H9 (cell line): ENCODE results near the gene CD81. TPM values are rescaled to one million over a fixed set of nuclear protein-coding genes. Genes with fewer than 3 reads are reported as not detected.

Experiments
- DNase-seq: peaks from one replicate; pipeline ENCODE4 v3.0.0-alpha.2; 2017
- H2AFZ ChIP-seq: one replicate; pipeline ENCODE4 v1.6.1; 2013; ENCODE audit warnings: mild to moderate bottlenecking, low read length, control low read depth, moderate library complexity
- H2AK5ac ChIP-seq: 2 replicates; pipeline ENCODE4 v1.6.1; 2013; ENCODE audit warnings: low read length, control low read depth, mixed read lengths; ENCODE audit not compliant: insufficient read length
- H2BK120ac ChIP-seq: one replicate; pipeline ENCODE4 v1.6.1; 2013; ENCODE audit warnings: low read depth, mild to moderate bottlenecking, low read length, control low read depth, inconsistent platforms; ENCODE audit not compliant: poor library complexity, severe bottlenecking
- H2BK12ac ChIP-seq: 2 replicates; pipeline ENCODE4 v1.6.1; 2013; ENCODE audit warnings: low read length, control low read depth, mixed read lengths, low read depth; ENCODE audit not compliant: insufficient read length
- H2BK15ac ChIP-seq: 2 replicates; pipeline ENCODE4 v1.6.1; 2013; ENCODE audit warnings: low read depth, low read length, control low read depth
- H2BK20ac ChIP-seq: one replicate; pipeline ENCODE4 v1.6.1; 2013; ENCODE audit warnings: low read depth, mild to moderate bottlenecking, low read length, control low read depth, inconsistent platforms; ENCODE audit not compliant: poor library complexity, severe bottlenecking
- H2BK5ac ChIP-seq: 2 replicates; pipeline ENCODE4 v1.6.1; 2013; ENCODE audit warnings: low read length, control low read depth, mixed read lengths; ENCODE audit not compliant: insufficient read length
- H3K14ac ChIP-seq: 2 replicates; pipeline ENCODE4 v1.6.1; 2013; ENCODE audit warnings: low read length, control low read depth; ENCODE audit not compliant: insufficient read depth
- H3K18ac ChIP-seq: 2 replicates; pipeline ENCODE4 v1.6.1; 2013; ENCODE audit warnings: low read depth, mild to moderate bottlenecking, mixed read lengths, low read length, control low read depth; ENCODE audit not compliant: insufficient read length
- H3K23ac ChIP-seq: 2 replicates; pipeline ENCODE4 v1.6.1; 2013; ENCODE audit warnings: low read length, control low read depth, mixed read lengths, low read depth; ENCODE audit not compliant: insufficient read length
- H3K23me2 ChIP-seq: 2 replicates; pipeline ENCODE4 v1.6.1; 2013; ENCODE audit warnings: low read depth, mild to moderate bottlenecking, mixed read lengths, low read length, control low read depth; ENCODE audit not compliant: insufficient read length, poor library complexity, severe bottlenecking
- H3K27ac ChIP-seq: 2 replicates; pipeline ENCODE4 v1.5.1; 2013; ENCODE audit warnings: low read length, control low read depth, mixed read lengths, low read depth; ENCODE audit not compliant: insufficient read length
- H3K27me3 ChIP-seq: 2 replicates; pipeline ENCODE4 v1.6.1; 2013; ENCODE audit warnings: low read length, control low read depth, inconsistent platforms; ENCODE audit not compliant: insufficient read depth
- H3K4ac ChIP-seq: 2 replicates; pipeline ENCODE4 v1.6.1; 2013; ENCODE audit warnings: low read depth, mild to moderate bottlenecking, control low read depth, inconsistent platforms, low read length, moderate library complexity
- H3K4me1 ChIP-seq: 2 replicates; pipeline ENCODE4 v1.6.1; 2013; ENCODE audit warnings: low read length, control low read depth, inconsistent platforms; ENCODE audit not compliant: insufficient read depth
- H3K4me2 ChIP-seq: 2 replicates; pipeline ENCODE4 v1.6.1; 2013; ENCODE audit warnings: low read length, control low read depth, mixed read lengths; ENCODE audit not compliant: insufficient read length, insufficient read depth
- H3K56ac ChIP-seq: 2 replicates; pipeline ENCODE4 v1.6.1; 2013; ENCODE audit warnings: low read depth, mild to moderate bottlenecking, mixed read lengths, low read length, control low read depth; ENCODE audit not compliant: insufficient read length
- H3K79me1 ChIP-seq: 2 replicates; pipeline ENCODE4 v1.6.1; 2013; ENCODE audit warnings: low read depth, mild to moderate bottlenecking, moderate library complexity, low read length, control low read depth, inconsistent platforms; ENCODE audit not compliant: insufficient read depth, poor library complexity, severe bottlenecking
- H3K79me2 ChIP-seq: 2 replicates; pipeline ENCODE4 v1.6.1; 2013; ENCODE audit warnings: low read length, control low read depth, inconsistent platforms; ENCODE audit not compliant: insufficient read depth
- H3K9ac ChIP-seq: 2 replicates; pipeline ENCODE4 v1.6.1; 2013; ENCODE audit warnings: low read length, control low read depth, mixed read lengths; ENCODE audit not compliant: insufficient read length; ENCODE audit errors: extremely low read depth
- H3K9me3 ChIP-seq: one replicate; pipeline ENCODE4 v1.6.1; 2013; ENCODE audit warnings: low read depth, low read length, inconsistent platforms; ENCODE audit not compliant: control insufficient read depth
- H3T11ph ChIP-seq: one replicate; pipeline ENCODE4 v1.6.1; 2013; ENCODE audit warnings: mild to moderate bottlenecking, low read length, control low read depth, inconsistent platforms
- H4K20me1 ChIP-seq: one replicate; pipeline ENCODE4 v1.6.1; 2013; ENCODE audit not compliant: control insufficient read depth, insufficient read length, insufficient read depth
- H4K5ac ChIP-seq: 2 replicates; pipeline ENCODE4 v1.6.1; 2013; ENCODE audit warnings: low read depth, mild to moderate bottlenecking, mixed read lengths, low read length, control low read depth; ENCODE audit not compliant: insufficient read length
- H4K8ac ChIP-seq: replicated peaks from 2 replicates; pipeline ENCODE4 v1.6.1; 2013; ENCODE audit warnings: low read length, control low read depth, mixed read lengths, low read depth; ENCODE audit not compliant: insufficient read length
- H4K91ac ChIP-seq: 2 replicates; pipeline ENCODE4 v1.6.1; 2013; ENCODE audit warnings: low read depth, mild to moderate bottlenecking, moderate library complexity, mixed read lengths, low read length, control low read depth; ENCODE audit not compliant: insufficient read length
- H3K27ac Mint-ChIP-seq, 3 experiments: 2 replicates in 2 of 3; 3 replicates in 1 of 3; pipeline ENCODE4 v1.8.0; 2020 to 2021; ENCODE audit warnings: mixed read lengths in 3 of 3, mild to moderate bottlenecking in 1 of 3, moderate library complexity in 1 of 3
- H3K27me3 Mint-ChIP-seq: 2 replicates; pipeline ENCODE4 v1.8.0; 2021; ENCODE audit warnings: low read depth, mild to moderate bottlenecking, moderate library complexity, mixed read lengths
- H3K36me3 Mint-ChIP-seq, 3 experiments: 2 replicates in 2 of 3; 3 replicates in 1 of 3; pipeline ENCODE4 v1.8.0; 2020 to 2021; ENCODE audit warnings: low read depth in 3 of 3, mixed read lengths in 3 of 3; ENCODE audit not compliant: insufficient read depth in 1 of 3
- H3K4me1 Mint-ChIP-seq, 2 experiments: 2 replicates each; pipeline ENCODE4 v1.8.0; 2020; ENCODE audit warnings: mixed read lengths in 2 of 2
- H3K4me3 Mint-ChIP-seq, 2 experiments: 2 replicates in 1 of 2; 3 replicates in 1 of 2; pipeline ENCODE4 v1.8.0; 2020 to 2021; ENCODE audit warnings: mild to moderate bottlenecking in 2 of 2, mixed read lengths in 2 of 2, moderate library complexity in 1 of 2
- H3K9me3 Mint-ChIP-seq, 2 experiments: 2 replicates in 1 of 2; 3 replicates in 1 of 2; pipeline ENCODE4 v1.8.0; 2020; ENCODE audit warnings: mild to moderate bottlenecking in 2 of 2, mixed read lengths in 2 of 2, moderate library complexity in 1 of 2
- WGBS: extraction: QIAGEN DNeasy Blood & Tissue Kit; methylation state at CpG from one replicate; pipeline ENCODE4 v1.1.7; 2013; ENCODE audit warnings: missing lambda C conversion rate, low lambda C conversion rate, mixed read lengths; ENCODE audit not compliant: insufficient read length; ENCODE audit errors: extremely low coverage; 5-methylcytosine and 5-hydroxymethylcytosine counted together
- total RNA-seq: library from RNA; stranded (reverse); gene quantifications from 2 replicates; pipeline ENCODE4 v1.2.1, GENCODE V29; 2021
- TF ChIP-seq, protein P1 (sequence below): fragments of 200-600 bp; sonication (generic); conservative IDR thresholded peaks from 3 replicates; pipeline ENCODE4 v1.8.0; 2021; ENCODE audit warnings: antibody characterized with exemption, mild to moderate bottlenecking

CD81 gene
- total RNA-seq, 1 experiment from 2014 or later, result 246 TPM

DNA sequence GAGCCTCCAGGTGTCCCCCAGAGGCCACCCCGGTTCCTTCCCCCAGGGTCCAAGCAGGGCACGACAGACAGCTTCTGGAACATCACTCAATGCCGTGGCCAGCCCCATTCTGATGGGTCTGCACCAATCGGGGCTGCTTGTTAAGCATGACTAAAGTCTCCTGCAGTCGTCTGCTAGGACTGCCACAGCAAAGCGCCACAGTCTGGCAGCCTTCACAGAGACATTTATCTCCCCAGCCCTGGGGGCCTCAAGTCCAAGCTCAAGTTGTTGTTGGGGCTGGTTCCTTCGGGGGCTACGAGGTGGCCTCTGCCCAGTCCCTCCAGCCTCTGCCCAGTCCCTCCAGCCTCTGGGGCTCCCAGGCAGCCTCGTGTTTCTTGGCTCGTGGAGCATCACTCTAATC, 14.0 kb upstream of the CD81 start:
- H3K27me3 ChIP-seq, result no peaks in the 10 kb centered on the region
- no peaks in the 10 kb centered on the region for H3K79me2 ChIP-seq
- H2BK120ac ChIP-seq, result no peak overlapping the region
- no peak overlapping the region for H3K9ac ChIP-seq
- H3K23me2 ChIP-seq, result no peaks in the 10 kb centered on the region
- H2BK5ac ChIP-seq, result no peak overlapping the region
- DNase-seq, result no peak
- H2AK5ac ChIP-seq, result no peak overlapping the region
- WGBS, result no CpG with 5 or more reads among the region's 10 CpGs
- H4K91ac ChIP-seq, result no peak overlapping the region
- no peak overlapping the region for H3K14ac ChIP-seq
- H3K4me1 Mint-ChIP-seq, result 0 out of 4 replicates have a peak, but pooled peaks cover 0 to 2% of the 10 kb centered on the region in 2 experiments
- H2BK20ac ChIP-seq, result no peak overlapping the region
- H3K18ac ChIP-seq, result no peak overlapping the region
- no peak overlapping the region for H2AFZ ChIP-seq
- no peaks in the 10 kb centered on the region for H3K79me1 ChIP-seq
- H2BK12ac ChIP-seq, result no peak overlapping the region
- no peaks in the 10 kb centered on the region for H4K20me1 ChIP-seq
- no peaks in the 10 kb centered on the region for H3K9me3 ChIP-seq
- H3T11ph ChIP-seq, result no peak overlapping the region
- no peak overlapping the region for H3K56ac ChIP-seq
- peaks cover 12% of the 10 kb centered on the region for H3K27me3 Mint-ChIP-seq
- no peak overlapping the region for H4K5ac ChIP-seq
- H3K27ac Mint-ChIP-seq, result no peak overlapping the region
- TF ChIP-seq, protein P1, sequence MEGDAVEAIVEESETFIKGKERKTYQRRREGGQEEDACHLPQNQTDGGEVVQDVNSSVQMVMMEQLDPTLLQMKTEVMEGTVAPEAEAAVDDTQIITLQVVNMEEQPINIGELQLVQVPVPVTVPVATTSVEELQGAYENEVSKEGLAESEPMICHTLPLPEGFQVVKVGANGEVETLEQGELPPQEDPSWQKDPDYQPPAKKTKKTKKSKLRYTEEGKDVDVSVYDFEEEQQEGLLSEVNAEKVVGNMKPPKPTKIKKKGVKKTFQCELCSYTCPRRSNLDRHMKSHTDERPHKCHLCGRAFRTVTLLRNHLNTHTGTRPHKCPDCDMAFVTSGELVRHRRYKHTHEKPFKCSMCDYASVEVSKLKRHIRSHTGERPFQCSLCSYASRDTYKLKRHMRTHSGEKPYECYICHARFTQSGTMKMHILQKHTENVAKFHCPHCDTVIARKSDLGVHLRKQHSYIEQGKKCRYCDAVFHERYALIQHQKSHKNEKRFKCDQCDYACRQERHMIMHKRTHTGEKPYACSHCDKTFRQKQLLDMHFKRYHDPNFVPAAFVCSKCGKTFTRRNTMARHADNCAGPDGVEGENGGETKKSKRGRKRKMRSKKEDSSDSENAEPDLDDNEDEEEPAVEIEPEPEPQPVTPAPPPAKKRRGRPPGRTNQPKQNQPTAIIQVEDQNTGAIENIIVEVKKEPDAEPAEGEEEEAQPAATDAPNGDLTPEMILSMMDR, result no peak
- no peak overlapping the region for H3K4me3 Mint-ChIP-seq
- no peak overlapping the region for H2BK15ac ChIP-seq
- H3K27ac ChIP-seq, result no peak overlapping the region
- H3K23ac ChIP-seq, result no peak overlapping the region
- H3K4me2 ChIP-seq, result no peak overlapping the region
- H3K4me1 ChIP-seq, result no peaks in the 10 kb centered on the region
- H3K4ac ChIP-seq, result no peak overlapping the region
- no peaks in the 10 kb centered on the region; a peak in 1 of 5 replicates for H3K9me3 Mint-ChIP-seq
- H3K36me3 Mint-ChIP-seq, result peaks cover 0 to 2% (median 0%) of the 10 kb centered on the region in 3 experiments; a peak in 1 of 7 replicates
- H4K8ac ChIP-seq, result no peak overlapping the region
